ENCODE data around the gene BET1L.

Gene BET1L

GRCh38 chr11:235997-236773, 29.0 kb upstream of the BET1L start, which contains the start of gene SIRT3:
Gene SIRT3, minus strand, starts transcription at chr11:236342. Its CDS starts 14 bp downstream, at chr11:236328.
- TF ChIP-seq OSR1 (CRISPR knock-in tag; IDR thresholded peaks at IDR 0.05) (no peak), RARB (CRISPR knock-in tag; IDR thresholded peaks at IDR 0.05) (no peak), ISL1 (CRISPR knock-in tag; IDR thresholded peaks at IDR 0.05) (no peak), ESRRG (CRISPR knock-in tag; IDR thresholded peaks at IDR 0.05) (no peak)
- peak; percentile 87 for ATAC-seq

DNA sequence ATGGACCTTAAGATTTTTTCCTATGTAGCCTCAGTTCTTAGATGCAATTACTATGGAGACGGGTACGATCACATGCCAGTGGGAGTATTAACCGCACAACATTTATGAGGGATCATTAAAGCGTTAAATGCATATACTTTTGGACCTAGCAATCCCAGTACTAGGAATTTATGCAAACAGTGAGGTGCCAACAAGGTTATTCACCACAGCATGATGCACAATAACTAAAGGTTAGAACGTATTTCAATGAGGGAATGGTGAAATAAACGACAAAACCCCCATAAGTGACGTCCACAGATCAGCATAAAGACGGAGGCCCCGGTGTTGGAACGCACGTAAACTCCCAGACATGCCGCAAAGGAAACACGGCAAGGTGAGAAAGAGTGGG, 28.4 kb upstream of the BET1L start:
- ATAC-seq = peak; percentile 25
- TF ChIP-seq GLIS3 (CRISPR knock-in tag; IDR thresholded peaks at IDR 0.05) (no peak), TOX (CRISPR knock-in tag; IDR thresholded peaks at IDR 0.05; ENCODE audit: borderline replicate concordance) (no peak), ZFP30 (CRISPR knock-in tag; IDR thresholded peaks at IDR 0.05) (no peak), CSDC2 (CRISPR knock-in tag; IDR thresholded peaks at IDR 0.05) (no peak), BACH2 (CRISPR knock-in tag; IDR thresholded peaks at IDR 0.05; ENCODE audit: borderline replicate concordance) (no peak), POU6F1 (CRISPR knock-in tag; IDR thresholded peaks at IDR 0.05; ENCODE audit: borderline replicate concordance, low read depth) (no peak), SNAI2 (CRISPR knock-in tag; IDR thresholded peaks at IDR 0.05) (no peak), OSR1 (CRISPR knock-in tag; IDR thresholded peaks at IDR 0.05) (no peak), ISL1 (CRISPR knock-in tag; IDR thresholded peaks at IDR 0.05) (no peak), ESRRG (CRISPR knock-in tag; IDR thresholded peaks at IDR 0.05) (no peak), ARNTL (CRISPR knock-in tag; IDR thresholded peaks at IDR 0.05; ENCODE audit: borderline replicate concordance, low read depth) (no peak), TCF4 (CRISPR knock-in tag; IDR thresholded peaks at IDR 0.05; ENCODE audit: borderline replicate concordance) (no peak), RARB (CRISPR knock-in tag; IDR thresholded peaks at IDR 0.05) (no peak), ZNF70 (CRISPR knock-in tag; IDR thresholded peaks at IDR 0.05) (no peak)
- TF ChIP-seq, protein P1, sequence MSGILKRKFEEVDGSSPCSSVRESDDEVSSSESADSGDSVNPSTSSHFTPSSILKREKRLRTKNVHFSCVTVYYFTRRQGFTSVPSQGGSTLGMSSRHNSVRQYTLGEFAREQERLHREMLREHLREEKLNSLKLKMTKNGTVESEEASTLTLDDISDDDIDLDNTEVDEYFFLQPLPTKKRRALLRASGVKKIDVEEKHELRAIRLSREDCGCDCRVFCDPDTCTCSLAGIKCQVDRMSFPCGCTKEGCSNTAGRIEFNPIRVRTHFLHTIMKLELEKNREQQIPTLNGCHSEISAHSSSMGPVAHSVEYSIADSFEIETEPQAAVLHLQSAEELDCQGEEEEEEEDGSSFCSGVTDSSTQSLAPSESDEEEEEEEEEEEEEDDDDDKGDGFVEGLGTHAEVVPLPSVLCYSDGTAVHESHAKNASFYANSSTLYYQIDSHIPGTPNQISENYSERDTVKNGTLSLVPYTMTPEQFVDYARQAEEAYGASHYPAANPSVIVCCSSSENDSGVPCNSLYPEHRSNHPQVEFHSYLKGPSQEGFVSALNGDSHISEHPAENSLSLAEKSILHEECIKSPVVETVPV (CRISPR knock-in tag; IDR thresholded peaks at IDR 0.05) = no peak
- TF ChIP-seq, protein P2, sequence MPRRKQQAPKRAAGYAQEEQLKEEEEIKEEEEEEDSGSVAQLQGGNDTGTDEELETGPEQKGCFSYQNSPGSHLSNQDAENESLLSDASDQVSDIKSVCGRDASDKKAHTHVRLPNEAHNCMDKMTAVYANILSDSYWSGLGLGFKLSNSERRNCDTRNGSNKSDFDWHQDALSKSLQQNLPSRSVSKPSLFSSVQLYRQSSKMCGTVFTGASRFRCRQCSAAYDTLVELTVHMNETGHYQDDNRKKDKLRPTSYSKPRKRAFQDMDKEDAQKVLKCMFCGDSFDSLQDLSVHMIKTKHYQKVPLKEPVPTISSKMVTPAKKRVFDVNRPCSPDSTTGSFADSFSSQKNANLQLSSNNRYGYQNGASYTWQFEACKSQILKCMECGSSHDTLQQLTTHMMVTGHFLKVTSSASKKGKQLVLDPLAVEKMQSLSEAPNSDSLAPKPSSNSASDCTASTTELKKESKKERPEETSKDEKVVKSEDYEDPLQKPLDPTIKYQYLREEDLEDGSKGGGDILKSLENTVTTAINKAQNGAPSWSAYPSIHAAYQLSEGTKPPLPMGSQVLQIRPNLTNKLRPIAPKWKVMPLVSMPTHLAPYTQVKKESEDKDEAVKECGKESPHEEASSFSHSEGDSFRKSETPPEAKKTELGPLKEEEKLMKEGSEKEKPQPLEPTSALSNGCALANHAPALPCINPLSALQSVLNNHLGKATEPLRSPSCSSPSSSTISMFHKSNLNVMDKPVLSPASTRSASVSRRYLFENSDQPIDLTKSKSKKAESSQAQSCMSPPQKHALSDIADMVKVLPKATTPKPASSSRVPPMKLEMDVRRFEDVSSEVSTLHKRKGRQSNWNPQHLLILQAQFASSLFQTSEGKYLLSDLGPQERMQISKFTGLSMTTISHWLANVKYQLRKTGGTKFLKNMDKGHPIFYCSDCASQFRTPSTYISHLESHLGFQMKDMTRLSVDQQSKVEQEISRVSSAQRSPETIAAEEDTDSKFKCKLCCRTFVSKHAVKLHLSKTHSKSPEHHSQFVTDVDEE (CRISPR knock-in tag; IDR thresholded peaks at IDR 0.05) = no peak

- TF ChIP-seq, protein P2 (CRISPR knock-in tag; IDR thresholded peaks at IDR 0.05) = no peak
- TF ChIP-seq GLIS3 (CRISPR knock-in tag; IDR thresholded peaks at IDR 0.05) (no peak), RARB (CRISPR knock-in tag; IDR thresholded peaks at IDR 0.05) (no peak), ZNF565 (CRISPR knock-in tag; conservative IDR thresholded peaks at IDR 0.05; ENCODE audit: low read depth) (no peak), ESRRG (CRISPR knock-in tag; IDR thresholded peaks at IDR 0.05) (no peak), TCF4 (CRISPR knock-in tag; IDR thresholded peaks at IDR 0.05; ENCODE audit: borderline replicate concordance) (no peak)
- TF ChIP-seq, protein P1 (CRISPR knock-in tag; IDR thresholded peaks at IDR 0.05) = no peak
- TF ChIP-seq, protein P3, sequence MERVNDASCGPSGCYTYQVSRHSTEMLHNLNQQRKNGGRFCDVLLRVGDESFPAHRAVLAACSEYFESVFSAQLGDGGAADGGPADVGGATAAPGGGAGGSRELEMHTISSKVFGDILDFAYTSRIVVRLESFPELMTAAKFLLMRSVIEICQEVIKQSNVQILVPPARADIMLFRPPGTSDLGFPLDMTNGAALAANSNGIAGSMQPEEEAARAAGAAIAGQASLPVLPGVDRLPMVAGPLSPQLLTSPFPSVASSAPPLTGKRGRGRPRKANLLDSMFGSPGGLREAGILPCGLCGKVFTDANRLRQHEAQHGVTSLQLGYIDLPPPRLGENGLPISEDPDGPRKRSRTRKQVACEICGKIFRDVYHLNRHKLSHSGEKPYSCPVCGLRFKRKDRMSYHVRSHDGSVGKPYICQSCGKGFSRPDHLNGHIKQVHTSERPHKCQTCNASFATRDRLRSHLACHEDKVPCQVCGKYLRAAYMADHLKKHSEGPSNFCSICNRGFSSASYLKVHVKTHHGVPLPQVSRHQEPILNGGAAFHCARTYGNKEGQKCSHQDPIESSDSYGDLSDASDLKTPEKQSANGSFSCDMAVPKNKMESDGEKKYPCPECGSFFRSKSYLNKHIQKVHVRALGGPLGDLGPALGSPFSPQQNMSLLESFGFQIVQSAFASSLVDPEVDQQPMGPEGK (CRISPR knock-in tag; IDR thresholded peaks at IDR 0.05; ENCODE audit: borderline replicate concordance) = no peak
- ATAC-seq = no peak
Observed at GRCh38 chr11:235180-235579, 28.0 kb upstream of the BET1L start.

Data from SK-N-SH treated with all-trans-retinoic acid at 6 μM for 48 hours (cell line).